DMS 273 treated with DMSO at 0.1 percent for 48 hours (cell line): Measurements from ENCODE around the gene ZNF423.

Source experiments
- DNase-seq: peaks from one replicate; lab custom pipeline; 2025; lab: John Stamatoyannopoulos, UW

ZNF423 gene

DNA sequence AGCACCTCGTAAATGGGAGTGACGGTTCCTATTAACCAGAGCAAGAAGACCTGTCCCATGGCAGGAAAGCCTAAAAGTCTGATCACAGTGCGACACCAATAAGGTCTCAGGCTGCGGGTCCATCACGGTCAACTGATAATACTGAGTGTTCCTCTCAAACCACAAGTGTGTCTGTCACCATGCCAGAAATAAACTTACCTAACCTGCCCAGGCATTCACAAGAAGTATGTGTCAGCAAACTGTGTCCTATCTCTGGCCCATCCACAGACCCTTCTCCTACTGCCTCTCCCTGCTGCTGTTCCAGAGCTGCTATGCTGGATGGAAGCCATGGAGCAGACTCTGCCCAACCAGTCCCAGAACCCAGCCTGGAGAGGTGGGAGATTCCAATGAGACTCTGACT, 73.5 kb downstream of the ZNF423 start:
- DNase-seq, result no peak

DNA sequence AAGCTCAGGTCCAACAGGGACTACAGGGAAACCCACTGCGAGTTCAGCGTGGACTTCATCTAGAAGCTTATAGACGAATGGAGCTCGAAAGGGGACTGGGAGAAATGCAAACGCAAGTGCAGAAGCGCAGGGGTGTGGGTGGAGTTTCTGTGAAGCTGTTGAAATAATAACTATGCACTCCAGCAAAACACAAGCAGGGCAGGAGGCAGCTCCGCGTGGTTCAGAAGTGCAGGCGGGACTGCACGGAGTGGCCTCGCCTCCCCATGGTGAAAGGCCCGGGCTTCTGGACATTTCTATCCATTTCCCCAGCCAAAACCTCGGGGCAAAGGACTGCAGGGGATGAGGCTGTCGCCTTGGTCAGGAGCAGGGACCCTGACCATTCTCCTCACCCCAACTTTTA, 74.5 kb downstream of the ZNF423 start:
- no peak for DNase-seq

DNA sequence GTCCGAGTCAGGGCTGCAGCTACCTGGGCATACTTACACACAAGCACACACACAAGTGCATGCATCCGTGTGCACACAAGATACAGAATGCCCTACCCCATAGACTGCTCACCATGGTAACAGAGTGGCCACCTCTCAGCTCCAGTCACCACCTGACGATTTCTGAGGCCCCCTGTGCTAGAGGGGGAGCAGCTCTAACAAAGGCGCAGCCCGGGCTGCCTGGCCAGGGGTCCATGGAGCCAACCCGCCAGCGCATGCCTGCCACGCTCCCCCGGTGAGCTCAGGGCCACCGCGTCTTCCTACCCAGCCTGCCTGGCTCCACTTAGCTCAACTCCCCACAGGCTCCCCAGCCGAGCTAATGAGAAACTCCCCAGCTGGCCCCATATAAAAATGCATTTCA, 75.5 kb downstream of the ZNF423 start:
- no peak for DNase-seq

DNA sequence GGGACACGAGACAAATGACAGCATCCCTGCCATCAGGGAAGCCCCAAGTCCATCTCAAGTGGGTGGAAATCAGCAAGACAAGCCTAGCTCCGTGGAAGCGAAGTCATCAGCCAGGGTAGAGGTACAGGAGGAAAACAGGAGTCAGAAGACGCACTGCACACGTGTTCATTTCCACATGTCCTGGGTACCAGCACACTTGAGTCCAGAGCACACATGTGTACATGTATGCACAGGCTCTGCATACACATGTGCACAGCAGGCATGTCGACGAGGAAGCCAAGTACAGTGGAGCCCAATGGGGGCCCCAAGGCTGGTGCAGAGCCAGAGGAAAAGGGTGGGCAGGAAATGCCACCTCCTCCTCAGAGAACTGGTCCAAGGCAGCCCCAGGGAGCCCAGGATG, 75.9 kb downstream of the ZNF423 start:
- no peak for DNase-seq

DNA sequence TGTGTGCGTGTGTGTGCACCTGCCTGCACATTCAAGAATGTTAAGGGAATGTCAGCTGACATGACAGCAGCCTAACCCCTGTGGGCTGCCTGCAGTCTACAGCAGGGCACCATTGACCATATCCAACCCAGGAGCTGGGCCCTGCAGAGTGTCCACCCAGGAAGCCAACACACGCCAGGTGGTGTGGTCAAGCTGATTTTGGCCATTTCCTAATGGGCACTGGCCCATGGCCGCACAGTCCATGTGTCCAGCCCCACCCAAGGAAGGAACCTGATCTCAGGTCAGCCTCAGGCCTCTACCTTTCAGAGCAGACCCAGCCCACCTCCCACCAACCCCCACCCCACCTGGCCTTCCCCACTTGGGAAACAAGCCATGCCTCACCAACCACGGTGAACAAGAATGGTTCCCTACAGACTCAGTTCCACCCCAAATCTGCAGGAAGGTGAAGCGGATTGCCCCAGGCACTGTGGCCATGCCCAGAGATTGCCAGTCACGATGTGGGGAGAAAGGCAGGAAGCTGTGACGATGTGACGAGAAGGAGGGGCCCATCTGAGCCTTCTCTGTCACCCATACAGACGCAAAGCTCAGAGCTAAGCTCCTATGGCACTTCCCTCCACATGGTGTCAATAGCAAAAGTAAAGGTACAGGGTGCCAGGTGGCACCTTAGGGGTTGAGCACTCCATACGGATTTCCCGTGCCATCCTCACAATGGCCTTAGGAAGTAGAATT, 77.5 kb downstream of the ZNF423 start:
- DNase-seq, result no peak

DNA sequence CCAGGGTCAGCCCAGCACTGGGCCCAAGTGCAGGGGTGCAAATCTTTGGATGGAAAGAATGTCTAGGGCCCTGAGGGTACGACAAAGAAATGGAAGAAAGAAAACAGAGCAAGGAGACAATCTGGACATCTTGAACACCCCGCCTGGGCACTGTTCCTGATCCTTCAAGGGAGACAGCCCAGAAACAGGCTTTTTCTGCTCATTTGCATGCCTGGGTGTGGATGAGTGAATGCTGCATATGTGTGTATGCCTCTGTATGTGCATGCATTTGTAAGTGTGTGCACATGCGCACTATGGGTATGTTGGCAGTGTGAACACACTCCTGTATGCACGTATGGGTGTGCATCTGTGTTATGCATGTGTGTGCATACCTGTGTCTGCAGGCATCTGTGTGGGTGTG, 79.2 kb downstream of the ZNF423 start:
- no peak for DNase-seq

DNA sequence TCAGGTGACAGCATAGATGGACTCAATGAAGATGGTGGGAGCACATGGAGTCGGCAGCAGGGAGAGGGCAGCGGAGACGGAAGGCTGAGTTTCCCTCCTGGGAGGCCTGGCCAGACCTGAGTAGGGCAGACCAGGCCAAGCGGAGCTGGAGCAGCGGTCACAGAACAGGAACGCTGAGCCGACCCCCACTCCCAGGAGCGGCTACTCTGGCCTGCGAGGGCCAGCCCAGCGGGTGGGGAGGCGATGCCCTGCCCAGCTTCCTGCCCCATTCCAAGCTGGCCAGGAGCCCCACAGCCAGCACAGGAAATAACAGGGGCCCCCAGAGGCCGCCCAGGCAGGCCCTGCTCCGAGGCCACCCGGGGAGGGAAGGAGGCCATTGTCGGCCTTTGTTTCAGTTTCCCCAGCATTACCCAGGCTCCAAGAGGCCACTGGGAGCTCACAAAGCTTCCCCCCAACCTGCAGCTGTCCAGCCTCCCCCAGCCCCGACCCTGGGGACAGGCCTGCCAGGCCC, 79.8 kb downstream of the ZNF423 start:
- DNase-seq, result no peak

DNA sequence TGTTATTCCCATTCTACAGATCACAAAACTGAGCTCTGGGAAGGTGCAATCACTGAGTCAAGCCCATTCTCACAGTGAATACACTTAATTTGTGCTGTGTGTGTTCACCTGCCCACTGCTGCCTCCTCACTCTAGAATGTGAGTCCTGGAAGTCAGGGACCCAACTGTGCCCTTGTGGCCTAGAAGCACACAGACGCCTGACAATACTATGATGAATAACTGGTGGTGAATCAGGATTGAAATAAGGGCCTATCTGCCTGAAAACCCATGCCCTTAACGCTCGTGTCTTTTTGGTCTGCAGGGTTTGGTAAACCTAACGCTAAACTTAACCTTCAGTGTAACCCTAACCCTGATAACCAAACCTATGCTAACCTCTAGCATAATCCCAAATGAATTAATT, 80.3 kb downstream of the ZNF423 start:
- no peak for DNase-seq

DNA sequence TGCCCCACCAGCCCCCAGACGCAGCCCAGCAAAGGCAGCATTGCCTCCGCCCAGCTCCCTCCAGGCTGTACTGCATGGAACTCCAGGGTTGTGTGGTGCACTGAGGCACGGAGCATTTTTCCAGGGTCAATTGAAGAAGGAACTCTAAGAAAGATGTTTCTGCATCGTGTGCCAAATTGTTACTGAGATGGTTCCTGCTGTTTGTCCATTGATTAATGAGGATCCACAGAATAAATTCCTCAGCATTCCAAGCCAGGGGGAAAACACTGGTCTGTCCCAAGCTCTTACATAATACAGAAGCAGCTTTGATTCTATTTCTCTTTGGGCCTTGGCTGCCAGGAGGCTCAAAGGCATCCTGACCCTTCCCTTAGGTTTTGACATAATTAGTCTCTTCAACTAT, 80.9 kb downstream of the ZNF423 start:
- DNase-seq, result no peak

DNA sequence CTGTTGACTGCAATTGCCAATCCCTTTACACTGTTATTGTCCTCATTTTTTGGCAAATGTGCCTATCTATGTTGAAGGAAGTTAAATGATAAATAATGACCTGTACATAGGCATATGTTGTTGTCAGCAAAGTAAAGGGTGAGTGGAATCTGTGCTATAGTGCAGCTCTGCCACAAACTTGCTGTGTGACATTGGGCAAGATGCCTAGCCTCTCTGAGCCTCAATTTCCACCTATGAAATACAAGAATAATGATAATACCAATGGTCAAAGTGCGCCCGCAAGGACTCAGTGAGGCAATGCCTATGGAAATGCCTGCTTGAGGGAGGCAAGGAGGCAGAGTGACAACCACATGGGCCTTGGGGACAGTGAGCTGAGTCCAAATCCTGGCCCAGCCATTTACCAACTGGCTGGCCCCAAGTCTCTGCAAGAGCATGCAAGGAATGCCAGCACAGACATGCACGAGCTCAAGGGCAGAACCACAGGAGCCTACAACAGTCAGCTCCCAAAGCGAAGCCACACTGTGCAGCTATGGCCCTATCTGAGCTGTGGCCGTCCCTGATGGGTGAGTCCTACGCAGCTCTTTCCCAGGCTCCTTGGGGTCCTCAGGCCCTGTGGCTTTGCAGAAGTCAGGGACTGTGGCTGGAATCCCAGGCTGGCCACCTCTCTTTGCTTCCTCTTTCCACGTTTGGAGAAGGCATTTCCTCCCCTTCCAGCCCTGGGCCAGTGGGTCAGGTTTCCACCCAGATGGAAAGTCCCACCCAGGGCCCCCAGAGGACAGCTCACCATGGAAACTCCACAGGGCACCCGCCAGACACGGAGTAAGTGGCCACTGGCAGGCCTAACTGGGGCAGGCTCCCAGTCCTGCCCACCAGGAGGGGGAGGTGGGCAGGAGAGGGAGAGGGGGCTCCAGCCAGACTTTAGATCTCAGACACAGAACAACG, 82.1 kb downstream of the ZNF423 start:
- DNase-seq, result no peak

DNA sequence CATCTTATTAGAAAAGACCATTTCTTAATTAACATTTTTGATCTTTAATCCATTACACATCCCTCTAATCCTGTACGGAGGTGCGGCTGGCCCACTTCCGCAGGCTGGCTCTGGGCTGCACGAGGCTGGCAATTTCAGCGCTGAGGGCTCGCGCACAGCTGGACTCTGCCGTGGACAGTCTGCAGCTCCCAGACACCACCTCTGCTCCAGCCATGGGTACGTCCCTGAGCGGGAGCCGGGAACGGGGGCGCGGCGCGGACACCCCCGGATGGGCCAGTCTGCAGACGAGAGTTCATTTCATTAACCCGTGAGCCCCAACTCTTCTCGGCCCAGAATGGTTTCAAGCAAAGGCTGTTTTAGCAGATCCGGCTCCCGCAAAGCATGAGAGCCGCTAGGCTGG, 87.9 kb downstream of the ZNF423 start:
- no peak for DNase-seq

DNA sequence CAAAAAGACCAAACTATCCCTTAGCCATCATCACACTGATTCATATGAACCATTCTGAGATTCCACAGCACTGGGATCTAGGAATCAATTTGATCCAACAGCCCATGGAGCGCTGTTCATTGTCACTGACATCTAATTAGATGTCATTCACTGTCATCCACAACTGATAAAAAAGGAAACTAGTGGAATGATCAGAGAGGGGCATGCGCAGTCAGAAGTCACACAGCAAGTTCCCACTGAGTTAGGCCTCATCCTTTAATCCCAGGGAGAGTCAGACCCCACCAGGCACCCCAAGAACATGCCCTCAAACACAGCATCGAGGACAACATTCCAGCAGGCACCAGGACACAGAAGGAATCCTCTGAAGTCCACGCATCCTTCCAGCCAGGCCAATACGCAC, 88.5 kb downstream of the ZNF423 start:
- DNase-seq, result no peak

DNA sequence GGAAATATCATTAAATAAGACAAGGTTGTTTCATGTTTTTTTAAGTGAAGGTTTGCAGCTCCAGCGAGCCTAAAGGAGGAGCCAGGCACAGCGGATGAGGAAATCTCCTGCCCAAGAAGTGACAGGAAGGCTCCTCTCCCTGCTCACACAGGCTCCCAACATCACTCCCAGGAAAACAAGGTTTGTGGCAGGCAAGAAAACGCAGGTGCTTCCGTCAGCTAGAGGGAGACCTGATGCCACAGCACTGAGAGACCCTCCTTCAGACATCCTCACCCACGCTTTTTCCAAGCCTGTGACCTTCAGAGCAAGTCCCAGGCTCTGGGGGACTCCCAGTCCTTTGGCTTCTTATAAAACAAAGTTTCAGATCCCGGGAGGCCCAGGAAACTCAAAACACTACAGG, 89.7 kb downstream of the ZNF423 start:
- no peak for DNase-seq

DNA sequence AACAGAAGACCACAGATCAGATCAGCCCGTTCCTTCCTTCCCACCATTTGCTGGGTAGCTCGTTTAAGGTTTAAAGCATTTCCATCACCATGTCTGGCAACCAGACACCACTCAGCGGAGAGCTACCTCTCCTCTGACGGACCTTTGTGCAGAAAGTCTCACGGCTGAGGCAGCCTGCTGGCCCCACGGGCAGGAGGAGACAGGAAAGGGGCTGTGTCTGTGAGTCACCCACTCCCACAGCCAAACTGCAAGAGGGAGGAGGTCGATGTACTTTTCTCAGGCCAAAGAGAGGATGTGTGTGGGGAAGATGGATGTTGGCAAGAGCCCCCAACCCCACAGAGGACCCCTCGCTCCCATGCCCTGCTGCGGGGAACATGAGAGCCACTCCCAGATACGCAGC, 92.1 kb downstream of the ZNF423 start:
- DNase-seq, result no peak

DNA sequence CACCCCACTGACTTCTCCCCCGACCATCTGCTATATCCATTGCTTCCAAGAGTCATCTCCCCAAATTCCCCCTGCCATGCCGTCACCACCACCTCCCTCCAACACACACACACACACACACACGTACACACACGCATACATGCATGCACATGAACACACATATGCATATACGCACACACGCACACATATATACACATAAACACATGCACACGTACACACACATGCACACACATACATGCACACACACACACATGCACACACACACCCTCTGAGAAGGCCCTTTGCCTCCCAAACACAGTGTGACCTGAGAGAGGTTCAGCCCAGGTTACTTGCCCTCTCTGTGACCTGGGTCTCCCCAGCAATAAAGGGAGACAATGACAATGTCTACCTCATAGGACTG, 95.1 kb downstream of the ZNF423 start:
- no peak for DNase-seq

DNA sequence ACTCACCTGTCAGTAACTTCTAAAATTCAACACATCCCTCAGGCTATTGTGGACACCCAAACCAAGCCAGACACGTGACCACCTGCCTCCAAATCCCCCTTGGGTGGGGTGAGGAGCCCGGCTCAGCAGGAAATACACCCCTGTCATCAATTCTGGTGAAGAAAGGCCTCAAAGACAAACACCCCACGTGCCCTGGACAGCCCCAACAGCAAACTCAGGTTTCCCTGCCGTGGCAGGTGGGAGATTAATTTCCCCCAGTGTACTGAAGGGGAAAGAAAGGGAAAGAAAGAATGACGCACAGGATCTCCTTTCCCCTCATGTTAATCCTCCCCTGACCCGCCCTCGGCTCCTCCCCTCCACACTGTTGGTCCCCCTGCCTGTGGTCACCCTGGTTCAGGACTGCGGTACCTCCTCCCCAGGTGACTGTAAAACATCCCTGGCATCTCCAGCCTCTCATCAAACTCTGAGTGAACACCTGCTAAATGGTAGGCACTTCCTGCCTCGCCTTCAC, 98.3 kb downstream of the ZNF423 start:
- DNase-seq, result no peak

DNA sequence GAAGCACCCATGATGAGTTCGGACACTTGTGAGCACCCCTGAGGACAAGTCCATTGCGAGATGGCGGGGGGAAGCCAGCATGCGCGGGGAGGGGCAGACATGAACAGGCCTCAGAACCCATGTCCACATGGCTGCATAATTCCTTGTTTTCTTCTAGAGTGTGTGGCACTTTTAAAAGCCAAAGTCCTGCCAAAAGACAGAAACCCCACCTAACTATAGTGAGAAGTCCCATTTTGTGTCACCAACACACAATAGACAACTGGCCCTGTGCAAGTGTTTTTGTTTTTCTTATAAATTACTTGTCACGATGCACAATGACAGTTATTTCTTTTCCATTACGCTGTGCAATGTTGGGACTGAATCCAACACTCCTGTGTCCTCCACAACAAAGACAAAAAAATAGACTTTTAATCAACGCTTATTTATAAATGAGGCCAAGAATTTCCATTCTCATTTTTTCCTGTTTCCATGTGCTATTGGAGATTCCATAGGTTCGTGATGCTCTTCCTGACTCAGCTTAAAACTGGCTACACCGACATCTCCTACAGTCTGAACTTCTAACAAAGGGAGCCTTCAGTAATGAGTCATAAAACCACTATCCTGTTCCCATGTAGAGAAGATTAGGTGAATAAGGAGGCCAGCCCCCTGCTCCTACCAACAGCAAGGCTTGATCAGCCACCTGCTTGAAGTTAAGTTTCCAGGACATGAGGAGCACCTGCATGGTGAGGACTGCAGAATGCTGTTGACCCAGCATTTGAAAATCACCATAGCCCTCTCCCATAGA, 98.9 kb downstream of the ZNF423 start:
- DNase-seq, result no peak

DNA sequence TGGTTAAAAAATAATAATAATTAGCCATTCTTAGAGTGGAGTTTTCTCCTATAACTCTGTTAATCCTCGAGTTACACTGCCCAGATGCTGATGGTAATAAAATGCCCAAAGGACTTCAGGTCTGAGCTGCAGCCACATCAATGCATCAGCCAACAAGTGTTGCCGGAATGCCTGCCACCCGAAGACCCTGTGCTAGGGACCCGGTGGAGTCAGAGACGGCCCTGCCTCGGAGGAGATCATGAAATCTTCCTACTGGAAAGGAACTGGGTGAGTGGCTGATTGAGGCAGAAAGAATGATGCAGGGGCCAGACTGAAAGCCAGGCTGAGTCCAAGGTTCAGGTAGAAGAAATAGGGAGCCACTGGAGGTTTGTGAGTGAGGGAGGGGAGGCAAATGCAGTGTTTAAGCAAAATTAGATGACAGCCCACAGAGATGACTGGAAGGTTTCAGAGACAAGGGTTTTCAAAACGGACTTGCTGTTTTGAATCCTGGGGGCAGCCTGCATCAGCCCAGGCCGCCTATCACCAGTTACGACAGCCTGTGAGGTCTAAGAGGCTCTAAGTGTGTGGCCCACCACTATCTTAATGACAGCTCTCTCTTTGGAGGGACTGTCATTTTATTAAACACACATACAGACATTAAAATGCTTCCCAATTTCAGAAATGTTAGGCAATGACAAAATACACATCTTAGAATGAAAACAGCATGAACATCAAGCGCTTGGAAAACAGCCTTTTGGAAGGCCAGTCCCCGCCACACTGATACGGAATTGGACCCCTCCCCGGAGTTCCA, 100.0 kb downstream of the ZNF423 start:
- DNase-seq, result no peak

DNA sequence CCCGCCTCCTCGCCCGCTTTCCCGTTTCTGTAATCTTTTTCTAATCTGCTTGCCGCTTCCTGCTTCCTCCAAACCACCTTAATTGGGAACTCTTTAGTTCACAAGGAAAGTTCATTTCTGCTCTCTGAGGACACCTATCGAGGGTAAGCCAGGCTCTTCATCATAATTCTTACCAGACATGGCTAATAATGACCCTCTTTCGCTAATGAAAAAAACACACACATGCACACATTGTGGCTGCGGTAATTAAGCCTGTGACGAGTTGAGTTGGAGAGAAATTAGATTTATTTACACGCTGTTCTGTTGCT, 100.6 kb downstream of the ZNF423 start:
- no peak for DNase-seq

DNA sequence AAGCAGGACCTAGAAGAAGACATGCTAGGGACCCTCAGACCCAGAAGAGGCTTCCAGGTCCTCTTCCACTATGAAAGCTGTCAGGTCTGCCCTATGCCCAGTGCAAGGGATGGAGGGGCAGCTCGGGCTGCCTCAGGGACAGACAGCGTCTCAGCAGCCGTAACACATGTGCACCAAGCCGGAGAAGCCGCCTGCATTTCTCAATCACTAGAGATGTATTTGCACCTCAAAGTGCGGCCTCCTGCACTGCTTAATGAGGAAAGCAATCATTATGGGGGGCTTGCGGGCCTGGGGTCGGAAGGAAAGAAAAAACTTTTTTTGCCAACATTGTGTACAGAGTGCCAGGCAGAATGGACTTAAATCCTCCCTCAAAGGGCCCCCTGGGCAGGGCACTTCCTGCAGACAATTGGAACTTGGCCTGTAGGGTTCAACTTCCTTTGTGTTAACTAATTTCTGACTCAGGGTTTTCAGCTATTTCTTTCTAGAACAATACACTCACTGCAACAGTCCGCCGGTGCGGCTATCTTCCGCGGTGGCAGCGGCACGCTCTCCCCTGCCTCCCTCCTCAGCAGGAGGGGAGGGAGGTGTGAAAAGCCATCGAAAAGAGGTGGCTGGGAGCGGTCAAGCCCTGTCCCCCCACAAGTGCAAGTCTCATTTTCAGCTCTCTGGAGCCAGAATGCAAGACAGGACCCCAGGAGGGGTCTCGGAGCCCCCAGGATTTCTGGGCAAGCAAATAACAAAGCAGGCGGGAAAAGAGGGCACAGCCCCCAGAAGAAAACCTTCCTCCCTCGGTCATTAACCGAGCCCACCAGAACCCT, 101.2 kb downstream of the ZNF423 start:
- no peak for DNase-seq
